GM12891 (cell line): Measurements from ENCODE around the gene ZNF70. TPM values are rescaled to one million over a fixed set of nuclear protein-coding genes. Genes with fewer than 3 reads are reported as not detected.

Experiments used
- DNase-seq: peaks from one replicate; pipeline ENCODE4 v3.0.0; 2011; ENCODE audit warnings: low spot score; ENCODE audit not compliant: insufficient read length
- FAIRE-seq: peaks from 2 replicates; lab custom pipeline; 2011; peaks lifted over from hg19 to GRCh38; lab: Jason Lieb, UNC
- PAX5 ChIP-seq: IDR thresholded peaks from 2 replicates; pipeline ENCODE4 v1.6.1; 2011; ENCODE audit warnings: low read length, moderate library complexity, mild to moderate bottlenecking; ENCODE audit not compliant: insufficient read depth, severe bottlenecking
- POLR2A ChIP-seq: IDR thresholded peaks from 2 replicates; pipeline ENCODE4 v1.6.1; 2011; ENCODE audit warnings: low read depth, low read length, control low read depth
- POLR2AphosphoS5 ChIP-seq: IDR thresholded peaks from 2 replicates; pipeline ENCODE4 v1.6.1; 2011; ENCODE audit warnings: low read depth, low read length, control low read depth
- POU2F2 ChIP-seq: IDR thresholded peaks from 2 replicates; pipeline ENCODE4 v1.6.1; 2011; ENCODE audit warnings: low read depth, mild to moderate bottlenecking, control low read depth, low read length, moderate library complexity
- SPI1 ChIP-seq: IDR thresholded peaks from 2 replicates; pipeline ENCODE4 v1.6.1; 2011; ENCODE audit warnings: low read depth, low read length, control low read depth
- TAF1 ChIP-seq: IDR thresholded peaks from 2 replicates; pipeline ENCODE4 v1.6.1; 2011; ENCODE audit warnings: low read depth, low read length, control low read depth
- polyA plus RNA-seq: library from polyadenylated mRNA; unstranded; fragments of >200 nt; gene quantifications from one replicate; pipeline ENCODE4 v1.2.1, GENCODE V29; 2012; ENCODE audit warnings: low read depth, missing spikeins, inconsistent platforms; ENCODE audit not compliant: missing spikeins

Gene ZNF70
- polyA plus RNA-seq = 0.65 TPM

DNA sequence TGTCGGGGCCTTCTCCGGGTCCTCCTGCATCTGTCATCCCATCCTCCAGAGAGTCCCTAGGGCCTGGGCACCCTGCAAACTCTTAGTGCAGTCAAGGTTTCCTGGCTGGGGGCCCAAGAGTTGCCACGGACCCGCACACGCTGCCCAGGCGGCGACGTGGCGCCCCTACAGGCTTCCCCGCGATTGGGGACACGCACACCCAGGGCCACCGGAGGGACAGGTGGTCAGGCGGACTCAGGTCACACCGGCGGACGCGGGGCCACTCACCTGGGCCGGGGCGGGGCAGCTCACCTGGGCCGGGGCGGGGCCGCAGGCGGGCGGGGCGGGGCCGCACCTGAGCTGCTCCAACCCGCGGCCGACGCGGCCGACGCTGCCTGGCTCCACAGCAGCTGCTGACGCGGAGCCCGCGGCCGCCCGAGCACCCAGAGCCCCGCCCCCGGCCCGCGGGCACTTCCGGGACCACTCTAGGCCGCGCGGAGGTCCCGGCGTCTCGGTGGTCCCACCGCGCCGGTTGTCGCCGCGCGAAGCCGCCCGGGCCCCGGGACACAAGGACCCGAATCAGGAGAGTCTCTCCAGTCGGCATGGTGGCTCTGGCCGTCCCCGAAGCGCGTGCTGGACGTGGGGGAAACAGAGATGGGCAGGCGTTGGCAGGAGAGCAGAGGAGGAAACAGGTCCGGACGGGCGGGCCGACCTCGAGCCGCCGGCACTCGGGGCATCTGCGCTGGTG, at the start of gene ZNF70:
ZNF70 (minus strand) TSS at position 399 of the 727 bp plus-strand sequence. CDS start 5,972 bp downstream, outside the sequence.
- peak; percentile 90 for FAIRE-seq
- peak; percentile 88 for DNase-seq
- no peak for TF ChIP-seq SPI1
- TF ChIP-seq TAF1 = peak; percentile 43; the same call in 1 of the 2 replicates

DNA sequence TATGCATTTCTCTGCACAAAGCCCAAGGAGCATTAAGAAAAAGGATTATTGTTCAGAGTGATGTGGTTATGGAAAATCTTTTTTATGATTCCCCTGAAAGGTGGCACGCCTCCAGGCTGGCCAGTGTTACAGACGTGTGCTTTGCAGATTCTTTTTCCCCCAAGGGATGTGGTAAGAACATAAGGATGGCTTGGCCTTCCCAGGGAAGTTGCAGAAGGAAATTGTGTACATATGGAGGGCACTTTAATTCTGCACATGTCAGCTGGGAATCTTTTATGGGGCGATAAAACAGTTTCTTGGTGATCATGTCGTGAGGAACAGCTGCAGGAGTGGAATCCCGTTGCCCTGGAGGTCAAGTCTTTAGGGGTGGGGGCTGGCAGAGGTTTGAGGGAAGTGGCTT, 45.5 kb upstream of the ZNF70 start:
- DNase-seq = no peak
- no peak for FAIRE-seq
- TF ChIP-seq TAF1 (no peak), POU2F2 (no peak), SPI1 (no peak), POLR2AphosphoS5 (no peak), PAX5 (no peak), POLR2A (no peak)

DNA sequence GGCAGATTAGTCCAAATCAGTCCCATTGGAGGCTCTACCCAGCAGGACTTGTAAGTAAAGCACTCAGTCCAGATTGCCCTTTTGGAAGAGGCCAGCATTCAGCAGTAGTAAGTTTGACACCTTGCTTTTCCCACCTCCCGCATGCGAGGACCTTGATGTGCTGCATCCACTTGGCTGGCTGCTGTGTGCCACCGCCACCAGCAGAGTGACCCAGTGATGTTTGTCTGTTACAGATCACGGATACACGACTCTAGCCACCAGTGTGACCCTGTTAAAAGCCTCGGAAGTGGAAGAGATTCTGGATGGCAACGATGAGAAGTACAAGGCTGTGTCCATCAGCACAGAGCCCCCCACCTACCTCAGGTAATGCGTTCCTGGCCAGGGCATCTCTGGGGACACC, 42.4 kb upstream of the ZNF70 start:
- no peak for TF ChIP-seq SPI1
- no peak for TF ChIP-seq POU2F2
- TF ChIP-seq POLR2A = no peak
- TF ChIP-seq POLR2AphosphoS5 = no peak
- FAIRE-seq = no peak
- DNase-seq = no peak

DNA sequence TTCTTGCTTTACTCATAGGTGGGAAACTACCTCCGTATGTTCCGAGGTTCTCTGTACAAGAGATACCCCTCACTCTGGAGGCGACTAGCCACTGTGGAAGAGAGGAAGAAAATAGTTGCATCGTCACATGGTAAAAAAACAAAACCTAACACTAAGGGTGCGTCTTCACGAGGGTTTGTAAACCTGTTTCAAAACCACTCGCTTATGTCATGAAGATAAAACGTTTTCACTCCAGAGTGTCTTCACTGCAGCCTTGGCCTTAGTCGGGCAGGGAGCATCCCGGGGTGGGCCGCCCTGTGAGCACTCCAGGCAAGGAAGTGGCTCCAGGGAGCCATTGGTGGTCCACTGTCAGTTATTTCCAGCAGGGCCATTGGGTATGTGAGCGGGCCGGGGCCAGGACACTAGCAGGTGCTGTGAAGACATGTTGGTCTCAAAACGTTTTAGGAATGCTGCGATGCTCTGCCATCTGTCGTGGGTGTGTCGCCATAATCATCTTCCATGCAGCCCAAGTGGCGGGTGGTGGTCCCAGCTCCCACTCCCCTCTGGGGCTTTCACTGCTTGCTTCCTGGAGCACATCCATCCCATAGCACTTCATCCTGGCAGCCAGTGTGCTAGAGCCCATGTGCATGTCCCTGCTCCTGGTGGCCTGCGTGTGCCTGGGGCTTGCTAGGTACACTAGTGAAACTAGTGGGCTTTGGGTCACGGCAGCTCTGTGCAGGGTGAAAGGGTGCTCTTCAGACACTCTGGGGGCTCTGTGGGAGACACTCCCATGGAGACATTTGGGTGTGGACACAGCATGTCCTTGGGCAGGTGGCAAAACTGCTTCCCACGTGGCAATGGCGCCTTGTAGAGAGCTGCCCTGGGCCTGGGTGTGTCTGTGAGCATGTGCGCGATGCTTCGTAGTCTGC, 41.1 kb upstream of the ZNF70 start:
- DNase-seq (no peak), FAIRE-seq (no peak)
- no peak for TF ChIP-seq POLR2AphosphoS5
- TF ChIP-seq SPI1 = no peak
- TF ChIP-seq POU2F2 = no peak
- no peak for TF ChIP-seq TAF1
- no peak for TF ChIP-seq PAX5
- no peak for TF ChIP-seq POLR2A

DNA sequence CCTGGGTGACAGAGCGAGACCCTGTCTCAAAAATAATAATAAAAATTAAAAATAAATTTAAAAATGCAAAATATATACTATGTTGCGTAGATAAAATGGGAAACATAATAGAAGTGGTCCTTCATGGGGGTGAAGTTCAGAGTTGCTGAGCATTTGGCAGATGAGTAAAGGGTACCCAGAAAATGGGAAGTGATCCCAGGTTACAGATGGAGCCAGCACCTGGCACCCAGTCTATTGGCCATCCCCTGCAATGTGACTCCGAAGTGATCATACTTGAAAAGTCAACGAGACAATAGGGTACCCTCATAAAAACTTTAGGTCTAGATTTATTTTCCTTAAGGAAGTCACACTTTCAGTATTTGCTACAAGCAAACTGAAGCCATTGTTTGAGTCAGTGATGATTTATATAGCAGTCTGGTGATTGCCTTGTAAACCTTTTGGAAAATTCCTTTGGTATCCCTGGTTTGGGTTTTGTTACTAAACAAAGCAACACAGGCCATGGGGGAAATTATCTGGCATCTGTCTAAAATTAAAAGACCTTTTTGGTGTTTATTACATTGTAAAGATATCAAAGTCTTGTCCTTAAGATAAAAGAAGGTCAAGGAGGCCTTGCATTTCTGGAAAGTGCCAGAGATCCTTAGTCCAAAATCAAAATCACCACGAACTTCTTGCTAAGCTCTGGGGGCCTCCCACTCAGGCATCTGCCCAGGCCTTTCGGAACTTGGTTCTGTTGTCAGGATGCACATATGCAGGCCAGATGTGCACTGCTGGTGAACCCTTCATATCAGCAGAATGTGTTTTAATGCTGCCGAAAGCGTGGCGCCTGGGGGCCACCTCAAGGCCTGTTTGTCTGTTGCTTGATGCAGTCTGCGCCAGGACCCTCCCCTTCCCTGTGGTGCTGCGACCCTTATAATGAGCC, 40.2 kb upstream of the ZNF70 start:
- no peak for FAIRE-seq
- TF ChIP-seq SPI1 (peak; percentile 51), POU2F2 (no peak)
- DNase-seq = no peak

DNA sequence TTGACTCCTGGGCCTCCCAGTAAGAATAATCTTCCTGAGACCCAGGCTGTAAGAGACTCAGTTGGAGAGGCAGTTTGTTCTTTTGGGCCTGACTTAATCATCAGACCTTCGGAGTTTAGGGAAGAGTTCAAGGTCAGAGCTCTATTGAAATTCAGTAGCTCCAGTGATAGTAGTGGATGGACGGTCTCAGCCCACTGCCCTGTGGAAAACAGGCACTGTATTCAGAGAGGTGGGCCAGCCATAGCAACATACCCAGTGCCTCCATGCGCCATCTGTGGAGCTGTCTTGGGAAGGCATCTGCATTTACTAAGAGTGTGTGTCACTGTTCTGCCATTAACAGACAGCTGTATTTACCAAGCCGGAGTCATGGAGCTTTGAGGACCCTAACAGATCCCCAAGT, 38.7 kb upstream of the ZNF70 start:
- no peak for FAIRE-seq
- TF ChIP-seq POLR2A = no peak
- no peak for TF ChIP-seq POU2F2
- no peak for TF ChIP-seq PAX5
- TF ChIP-seq TAF1 = no peak
- no peak for TF ChIP-seq SPI1
- no peak for TF ChIP-seq POLR2AphosphoS5
- DNase-seq = no peak

DNA sequence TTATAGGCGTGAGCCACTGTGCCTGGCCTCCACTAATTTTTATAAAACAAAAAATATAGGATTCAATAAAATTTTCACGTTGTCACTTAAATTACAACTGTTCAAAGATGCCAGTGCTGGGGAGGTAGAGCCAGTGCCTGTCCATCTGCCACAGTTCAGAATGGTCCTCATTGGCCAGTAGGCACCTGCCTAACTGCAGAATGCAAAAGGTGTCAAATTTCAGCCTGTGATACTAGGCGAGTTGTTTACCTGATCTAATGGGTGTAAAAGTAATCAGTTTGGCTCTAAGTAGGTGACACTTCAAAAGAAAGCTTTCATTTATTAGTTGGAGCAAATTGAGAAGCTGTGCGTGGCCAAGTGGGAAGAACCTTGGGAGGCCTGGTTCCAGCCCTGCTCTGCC, 38.2 kb upstream of the ZNF70 start:
- DNase-seq (no peak), FAIRE-seq (no peak)
- TF ChIP-seq TAF1 (no peak), POLR2A (no peak)

DNA sequence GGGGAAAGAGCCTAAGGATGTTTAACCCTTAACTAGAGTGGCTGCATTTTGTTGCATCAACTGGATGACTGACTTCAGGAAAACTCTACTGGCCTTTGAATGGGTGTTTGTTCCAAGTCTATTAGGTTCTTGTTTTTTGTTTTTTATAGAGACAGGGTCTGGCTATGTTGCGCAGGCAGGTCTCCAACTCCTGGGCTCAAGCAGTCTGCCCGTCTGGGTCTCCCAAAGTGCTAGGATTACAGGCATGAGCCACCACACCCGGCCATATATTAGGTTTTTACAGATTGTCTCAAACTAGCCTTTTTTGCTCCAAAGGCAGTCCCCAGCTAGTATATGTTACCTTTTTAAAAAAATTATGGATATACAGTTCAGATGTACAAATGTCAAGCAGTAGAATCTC, 37.0 kb upstream of the ZNF70 start:
- DNase-seq (no peak), FAIRE-seq (no peak)
- no peak for TF ChIP-seq POU2F2
- TF ChIP-seq SPI1 = no peak
- no peak for TF ChIP-seq POLR2A
- no peak for TF ChIP-seq TAF1

DNA sequence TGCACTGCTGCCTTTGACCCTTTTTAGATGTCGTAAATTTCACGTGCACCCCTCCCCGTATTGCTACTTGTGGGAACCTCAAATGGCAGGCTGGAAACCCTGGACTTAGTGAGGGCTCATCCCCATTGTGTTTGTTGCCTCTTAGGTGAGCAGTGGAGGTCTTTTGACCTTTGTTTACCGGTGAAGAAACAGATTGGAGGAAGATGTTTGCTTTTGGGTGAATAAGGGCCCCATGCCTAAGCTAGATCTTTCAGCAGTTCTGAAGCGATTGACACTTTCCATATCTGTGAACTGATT, 36.6 kb upstream of the ZNF70 start:
- no peak for FAIRE-seq
- TF ChIP-seq POLR2A = no peak
- no peak for TF ChIP-seq POU2F2
- TF ChIP-seq TAF1 = no peak
- TF ChIP-seq PAX5 = no peak
- no peak for TF ChIP-seq POLR2AphosphoS5
- no peak for TF ChIP-seq SPI1
- DNase-seq = no peak
